ENCODE measurements around the gene IPO9.

The IPO9 gene

GRCh38 chr1:201816309-201816854 is 12.6 kb upstream of the IPO9 start:
- DNase-seq (ENCODE audit: low read depth, low spot score) = no peak
- in situ Hi-C loops (cut with HindIII; ENCODE audit: low sequenced_read_pairs) = no loop called here
- TF ChIP-seq, protein P1, sequence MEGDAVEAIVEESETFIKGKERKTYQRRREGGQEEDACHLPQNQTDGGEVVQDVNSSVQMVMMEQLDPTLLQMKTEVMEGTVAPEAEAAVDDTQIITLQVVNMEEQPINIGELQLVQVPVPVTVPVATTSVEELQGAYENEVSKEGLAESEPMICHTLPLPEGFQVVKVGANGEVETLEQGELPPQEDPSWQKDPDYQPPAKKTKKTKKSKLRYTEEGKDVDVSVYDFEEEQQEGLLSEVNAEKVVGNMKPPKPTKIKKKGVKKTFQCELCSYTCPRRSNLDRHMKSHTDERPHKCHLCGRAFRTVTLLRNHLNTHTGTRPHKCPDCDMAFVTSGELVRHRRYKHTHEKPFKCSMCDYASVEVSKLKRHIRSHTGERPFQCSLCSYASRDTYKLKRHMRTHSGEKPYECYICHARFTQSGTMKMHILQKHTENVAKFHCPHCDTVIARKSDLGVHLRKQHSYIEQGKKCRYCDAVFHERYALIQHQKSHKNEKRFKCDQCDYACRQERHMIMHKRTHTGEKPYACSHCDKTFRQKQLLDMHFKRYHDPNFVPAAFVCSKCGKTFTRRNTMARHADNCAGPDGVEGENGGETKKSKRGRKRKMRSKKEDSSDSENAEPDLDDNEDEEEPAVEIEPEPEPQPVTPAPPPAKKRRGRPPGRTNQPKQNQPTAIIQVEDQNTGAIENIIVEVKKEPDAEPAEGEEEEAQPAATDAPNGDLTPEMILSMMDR (IDR thresholded peaks at IDR 0.05; ENCODE audit: low read depth, low read length) = no peak

DNA sequence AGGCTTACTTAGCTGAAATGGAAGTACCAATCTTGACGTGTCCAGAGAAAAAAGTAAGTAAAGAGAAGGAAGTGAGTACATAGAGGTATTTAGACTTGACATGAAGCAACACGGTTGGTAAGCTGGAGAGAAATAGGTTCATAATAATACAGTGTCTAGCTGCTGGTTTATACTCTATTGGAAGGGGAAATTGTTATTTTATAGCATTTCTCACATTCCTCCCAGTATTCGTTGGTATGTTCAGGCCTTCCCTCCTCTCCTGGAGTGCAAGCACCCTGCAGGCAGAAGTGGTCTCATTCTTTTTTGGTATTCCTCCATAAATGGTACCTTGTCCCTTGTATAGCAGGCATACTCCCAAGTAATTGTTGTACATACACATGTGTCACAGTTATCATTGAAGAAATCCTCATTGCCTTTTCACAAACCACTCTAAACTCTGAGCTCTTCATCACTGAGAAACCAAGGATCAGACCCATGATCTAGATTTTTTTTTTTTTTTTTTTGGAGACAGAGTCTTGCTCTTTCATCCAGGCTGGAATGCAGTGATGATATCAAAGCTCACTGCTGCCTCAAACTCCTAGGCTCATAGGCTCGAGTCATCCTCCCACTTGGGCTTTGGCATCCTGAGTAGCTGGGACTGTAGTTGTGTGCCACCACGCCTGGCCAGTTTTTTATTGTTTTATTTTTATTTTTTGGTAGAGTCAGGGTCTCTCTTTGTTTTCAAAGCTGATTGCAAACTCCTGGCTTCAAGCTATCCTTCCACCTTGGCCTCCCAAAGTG is 9.8 kb upstream of the IPO9 start:
- in situ Hi-C loops (cut with HindIII; ENCODE audit: low sequenced_read_pairs) = no loop called here
- TF ChIP-seq, protein P1 (IDR thresholded peaks at IDR 0.05; ENCODE audit: low read depth, low read length) = no peak
- no peak overlapping the region for H3K4me3 ChIP-seq (ENCODE audit: low read depth, low read length)
- no peak for DNase-seq (ENCODE audit: low read depth, low spot score)

More at GRCh38 chr1:201816309-201816854, 12.6 kb upstream of the IPO9 start:
- no peak overlapping the region for H3K4me3 ChIP-seq (ENCODE audit: low read depth, low read length)

DNA sequence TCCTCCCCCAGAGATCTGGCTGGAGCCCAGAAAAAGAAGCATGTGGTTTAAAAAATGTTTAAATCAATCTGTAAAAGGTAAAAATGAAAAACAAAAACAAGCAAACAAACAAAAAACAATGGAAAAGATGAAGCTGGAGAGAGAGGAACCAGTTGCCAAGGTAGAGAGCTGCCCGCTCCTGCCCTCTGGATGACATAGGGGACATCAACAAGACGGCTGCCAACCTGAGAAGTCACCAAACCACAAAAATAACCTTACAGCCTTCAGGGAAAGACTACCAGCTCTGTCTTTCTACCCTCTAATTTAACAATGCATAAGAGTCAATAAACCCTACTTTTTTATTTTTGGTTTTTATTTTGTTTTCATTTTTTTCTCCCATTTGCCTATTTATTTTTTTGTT is 8.5 kb upstream of the IPO9 start:
- in situ Hi-C loops (cut with HindIII; ENCODE audit: low sequenced_read_pairs) = no loop called here
- TF ChIP-seq, protein P1 (IDR thresholded peaks at IDR 0.05; ENCODE audit: low read depth, low read length) = no peak
- no peak overlapping the region for H3K4me3 ChIP-seq (ENCODE audit: low read depth, low read length)
- DNase-seq (ENCODE audit: low read depth, low spot score) = no peak

DNA sequence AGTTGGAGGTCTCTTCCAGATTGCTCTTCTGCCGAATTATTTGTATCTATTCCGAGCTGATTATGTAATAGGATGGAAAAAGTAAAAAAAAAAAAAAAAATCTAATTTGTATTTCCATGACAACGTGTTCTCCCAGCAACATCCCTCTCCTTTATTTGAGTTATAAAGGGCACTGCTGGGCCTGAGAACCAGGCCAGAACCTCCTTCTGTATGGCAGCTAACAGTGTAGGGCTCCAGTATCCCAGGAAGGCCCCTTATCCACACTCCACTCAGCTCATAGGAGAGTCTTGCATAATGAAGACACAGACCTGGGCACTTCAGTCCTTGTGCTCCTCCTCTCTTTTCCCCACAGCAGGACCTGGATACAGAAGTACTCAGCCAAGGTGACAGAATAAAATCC is 3.7 kb upstream of the IPO9 start:
- no peak for DNase-seq (ENCODE audit: low read depth, low spot score)
- no peak overlapping the region for H3K4me3 ChIP-seq (ENCODE audit: low read depth, low read length)
- in situ Hi-C loops (cut with HindIII; ENCODE audit: low sequenced_read_pairs) = no loop called here
- TF ChIP-seq, protein P1 (IDR thresholded peaks at IDR 0.05; ENCODE audit: low read depth, low read length) = no peak

- DNase-seq (ENCODE audit: low read depth, low spot score) = peak; percentile 45
- in situ Hi-C loops (cut with HindIII; ENCODE audit: low sequenced_read_pairs) = no loop called here
- TF ChIP-seq, protein P1 (IDR thresholded peaks at IDR 0.05; ENCODE audit: low read depth, low read length) = peak; percentile 9
- H3K4me3 ChIP-seq (ENCODE audit: low read depth, low read length) = no peak overlapping the region
These were observed 2.1 kb upstream of the IPO9 start for GRCh38 chr1:201826830-201827229.

GRCh38 chr1:201827321-201828216 is 1.4 kb upstream of the IPO9 start:
- no peak overlapping the region for H3K4me3 ChIP-seq (ENCODE audit: low read depth, low read length)
- in situ Hi-C loops (cut with HindIII; ENCODE audit: low sequenced_read_pairs) = no loop called here
- TF ChIP-seq, protein P1 (IDR thresholded peaks at IDR 0.05; ENCODE audit: low read depth, low read length) = no peak
- DNase-seq (ENCODE audit: low read depth, low spot score) = peak; percentile 20

Data from astrocyte of the spinal cord (primary cell).